SK-N-SH (cell line): ENCODE results near the gene NAP1L1. TPM values are rescaled to one million over a fixed set of nuclear protein-coding genes. Genes with fewer than 3 reads are reported as not detected.

Experiments
- CTCF ChIP-seq: fragments of 200-600 bp; sonication (generic); IDR thresholded peaks from 2 replicates; pipeline ENCODE4 v1.6.1; 2017; ENCODE audit warnings: antibody characterized with exemption, mild to moderate bottlenecking, moderate library complexity
- EP300 ChIP-seq, 2 experiments: IDR thresholded peaks; 2 replicates each; pipeline versions ENCODE4 v1.4.0 to v1.6.1; 2012; ENCODE audit warnings: borderline replicate concordance in 1 of 2, low read depth in 1 of 2, low read length in 1 of 2
- EZH2phosphoT487 ChIP-seq: fragments of 200-600 bp; sonication (generic); IDR thresholded peaks from 2 replicates; pipeline ENCODE4 v1.6.1; 2017; ENCODE audit warnings: low read depth, mixed run types, mild to moderate bottlenecking, antibody characterized with exemption, moderate library complexity, borderline replicate concordance
- FOSL2 ChIP-seq: IDR thresholded peaks from 2 replicates; pipeline ENCODE4 v1.4.0; 2012; ENCODE audit warnings: low read depth, mild to moderate bottlenecking, moderate library complexity, borderline replicate concordance
- FOXJ3 ChIP-seq: sonication (generic); formaldehyde crosslinking; IDR thresholded peaks from 2 replicates; pipeline ENCODE4 v1.5.1; 2020; ENCODE audit warnings: mild to moderate bottlenecking, missing genetic modification reagents
- FOXM1 ChIP-seq: IDR thresholded peaks from 2 replicates; pipeline ENCODE4 v1.4.0; 2012; ENCODE audit warnings: low read depth, mild to moderate bottlenecking
- GABPA ChIP-seq: IDR thresholded peaks from 2 replicates; pipeline ENCODE4 v1.4.0; 2012; ENCODE audit warnings: low read depth, mild to moderate bottlenecking
- IRF3 ChIP-seq: fragments of 150-350 bp; IDR thresholded peaks from 2 replicates; pipeline ENCODE4 v1.6.1; 2016; ENCODE audit warnings: mild to moderate bottlenecking, low read depth, low read length
- MAX ChIP-seq: IDR thresholded peaks from 2 replicates; pipeline ENCODE4 v1.4.0; 2012; ENCODE audit warnings: low read depth
- MEF2A ChIP-seq: IDR thresholded peaks from 2 replicates; pipeline ENCODE4 v1.4.0; 2012; ENCODE audit warnings: low read depth, borderline replicate concordance
- NRF1 ChIP-seq: IDR thresholded peaks from 2 replicates; pipeline ENCODE4 v1.6.1; 2012; ENCODE audit warnings: low read depth, mild to moderate bottlenecking, low read length
- POLR2AphosphoS5 ChIP-seq: IDR thresholded peaks from 2 replicates; pipeline ENCODE4 v1.6.1; 2012; ENCODE audit warnings: low read depth, low read length
- RAD21 ChIP-seq: IDR thresholded peaks from 2 replicates; pipeline ENCODE4 v1.6.1; 2012; ENCODE audit warnings: mild to moderate bottlenecking, low read length
- RCOR1 ChIP-seq: fragments of 150-350 bp; IDR thresholded peaks from 2 replicates; pipeline ENCODE4 v1.6.1; 2017; ENCODE audit warnings: antibody characterized with exemption, low read length
- RXRA ChIP-seq: IDR thresholded peaks from 2 replicates; pipeline ENCODE4 v1.4.0; 2012; ENCODE audit warnings: low read depth, mild to moderate bottlenecking, borderline replicate concordance
- SMC3 ChIP-seq: IDR thresholded peaks from 2 replicates; pipeline ENCODE4 v1.6.1; 2012; ENCODE audit warnings: low read depth, low read length, improper control_type of control experiment
- TCF12 ChIP-seq: IDR thresholded peaks from 2 replicates; pipeline ENCODE4 v1.4.0; 2012
- TEAD4 ChIP-seq: IDR thresholded peaks from 2 replicates; pipeline ENCODE4 v1.4.0; 2012; ENCODE audit warnings: mild to moderate bottlenecking, borderline replicate concordance; ENCODE audit not compliant: insufficient read depth
- USF2 ChIP-seq: fragments of 150-350 bp; IDR thresholded peaks from 2 replicates; pipeline ENCODE4 v1.6.1; 2017; ENCODE audit warnings: antibody characterized with exemption, low read length, low read depth, borderline replicate concordance
- YY1 ChIP-seq: IDR thresholded peaks from 2 replicates; pipeline ENCODE4 v1.4.0; 2012; ENCODE audit warnings: low read depth, mild to moderate bottlenecking
- polyA plus RNA-seq, 3 experiments: library from polyadenylated mRNA; depleted of rRNA; stranded (reverse); fragments of >200 nt; gene quantifications; 2 replicates each; pipeline ENCODE4 v1.2.3, GENCODE V29; 2012

Gene NAP1L1
- polyA plus RNA-seq, 1 of the 3 experiments (the other 2 are of a cell fraction): 197 TPM

GRCh38 chr12:76123259-76124212 is 39.1 kb upstream of the NAP1L1 start (continued):
- TF ChIP-seq FOXM1 (no peak), FOXJ3 (CRISPR knock-in tag) (no peak), MAX (no peak), USF2 (no peak), GABPA (no peak), IRF3 (no peak), FOSL2 (peak; percentile 87), CTCF (no peak), POLR2AphosphoS5 (no peak), NRF1 (no peak), SMC3 (no peak), EZH2phosphoT487 (no peak), EP300 (IDR thresholded peaks at IDR 0.05; ENCODE audit: borderline replicate concordance in 1 of 2, low read depth in 1 of 2, low read length in 1 of 2) (peak in 1 of 2 experiments; percentile 52; a peak in 1 of 4 replicates), RAD21 (no peak), TCF12 (peak; percentile 47), RXRA (0 out of 2 replicates have a peak, but pooled peaks have one; percentile 10), MEF2A (no peak), RCOR1 (no peak), YY1 (no peak), TEAD4 (0 out of 2 replicates have a peak, but pooled peaks have one; percentile 39)
